OCI-LY1 (cell line): ENCODE results near the gene DNAJC6.

ENCODE experiments used
- H2AFZ ChIP-seq: fragments of 200-600 bp; sonication (generic), shearing (Covaris generic); 2 replicates; pipeline ENCODE4 v1.6.0; 2014; ENCODE audit warnings: antibody characterized with exemption, mild to moderate bottlenecking, low read length
- H3F3A ChIP-seq: fragments of 200-600 bp; sonication (generic), shearing (Covaris generic); 2 replicates; pipeline ENCODE4 v1.6.0; 2014; ENCODE audit warnings: mild to moderate bottlenecking, antibody characterized with exemption, low read length, moderate library complexity; ENCODE audit not compliant: insufficient read depth
- H3K27ac ChIP-seq: fragments of 200-600 bp; sonication (generic); 2 replicates; pipeline ENCODE4 v1.5.1; 2014; ENCODE audit warnings: low read length, mixed run types, mild to moderate bottlenecking, low read depth; ENCODE audit not compliant: poor library complexity, severe bottlenecking
- H3K27me3 ChIP-seq: fragments of 200-600 bp; sonication (generic); 2 replicates; pipeline ENCODE4 v1.6.0; 2014; ENCODE audit warnings: antibody characterized with exemption, mild to moderate bottlenecking, low read length, moderate library complexity; ENCODE audit not compliant: insufficient read depth
- H3K36me3 ChIP-seq: fragments of 200-600 bp; sonication (generic); 2 replicates; pipeline ENCODE4 v1.6.1; 2014; ENCODE audit warnings: mild to moderate bottlenecking, antibody characterized with exemption, low read length, moderate library complexity, mixed read lengths; ENCODE audit not compliant: insufficient read depth
- H3K4me1 ChIP-seq: fragments of 200-600 bp; sonication (generic); 2 replicates; pipeline ENCODE4 v1.5.1; 2014; ENCODE audit warnings: mild to moderate bottlenecking, low read length, moderate library complexity; ENCODE audit not compliant: insufficient read depth, severe bottlenecking
- H3K4me2 ChIP-seq: fragments of 200-600 bp; sonication (generic), shearing (Covaris generic); 2 replicates; pipeline ENCODE4 v1.6.1; 2014; ENCODE audit warnings: low read length
- H3K4me3 ChIP-seq: fragments of 200-600 bp; sonication (generic); 2 replicates; pipeline ENCODE4 v1.5.1; 2014; ENCODE audit warnings: low read length, low read depth, mild to moderate bottlenecking, mixed read lengths; ENCODE audit not compliant: poor library complexity, severe bottlenecking
- H3K79me2 ChIP-seq: fragments of 200-600 bp; shearing (Covaris generic); 2 replicates; pipeline ENCODE4 v1.6.1; 2016; ENCODE audit warnings: mixed run types, low read length, mixed read lengths; ENCODE audit not compliant: insufficient read depth
- H3K9ac ChIP-seq: fragments of 200-600 bp; sonication (generic), shearing (Covaris generic); 2 replicates; pipeline ENCODE4 v1.6.1; 2014; ENCODE audit warnings: mild to moderate bottlenecking, low read length, mixed read lengths
- H3K9me2 ChIP-seq: fragments of 200-600 bp; sonication (generic), shearing (Covaris generic); 2 replicates; pipeline ENCODE4 v1.6.1; 2014; ENCODE audit warnings: low read depth, mild to moderate bottlenecking, low read length, mixed read lengths
- H3K9me3 ChIP-seq: fragments of 200-600 bp; shearing (Covaris generic); 2 replicates; pipeline ENCODE4 v1.6.1; 2014; ENCODE audit warnings: low read length, mixed read lengths
- H4K20me1 ChIP-seq: fragments of 200-600 bp; sonication (generic), shearing (Covaris generic); 2 replicates; pipeline ENCODE4 v1.6.0; 2016; ENCODE audit warnings: mild to moderate bottlenecking, low read length; ENCODE audit not compliant: insufficient read depth
- EZH2 ChIP-seq: fragments of 200-600 bp; sonication (generic), shearing (Covaris generic); IDR thresholded peaks from 2 replicates; pipeline ENCODE4 v1.8.0; 2017; ENCODE audit warnings: borderline replicate concordance, mixed run types, mild to moderate bottlenecking, antibody characterized with exemption, low read length, moderate library complexity, mixed read lengths
- TF ChIP-seq, protein P1 (sequence below): fragments of 200-600 bp; sonication (generic), shearing (Covaris generic); IDR thresholded peaks from 2 replicates; pipeline ENCODE4 v1.5.1; 2017; ENCODE audit warnings: mild to moderate bottlenecking, antibody characterized with exemption, low read length, moderate library complexity, mixed read lengths

The DNAJC6 gene

DNA sequence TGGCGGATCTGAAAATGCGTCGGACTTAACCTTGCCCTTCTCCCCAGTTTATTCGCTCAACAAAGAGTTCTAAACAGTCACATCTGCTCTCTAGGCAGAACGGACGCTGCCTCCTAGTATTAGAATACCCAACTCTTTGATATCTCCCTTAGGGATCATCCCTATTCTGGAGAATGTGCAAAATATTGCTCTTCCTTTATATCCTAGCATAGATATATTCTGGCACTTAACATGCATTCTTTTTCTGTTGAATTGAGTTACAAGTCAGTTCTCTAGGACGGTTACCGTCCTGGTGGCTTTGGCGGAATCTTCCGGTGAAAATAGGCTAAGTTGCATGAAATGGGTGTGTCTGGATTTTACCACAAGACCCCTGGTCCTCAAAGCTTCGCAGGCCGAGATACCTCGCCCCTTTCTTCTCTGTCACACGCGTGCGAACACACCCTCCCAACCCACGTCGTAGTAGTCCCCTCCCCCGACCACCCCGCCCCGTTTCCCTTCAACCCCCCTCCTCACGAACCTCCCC, 501 bp upstream of the DNAJC6 start:
- Histone ChIP-seq H3K79me2 (no peaks in the 10 kb centered on the region), H3K9me2 (no peaks in the 10 kb centered on the region), H3K9ac (no peak overlapping the region), H3K9me3 (no peaks in the 10 kb centered on the region), H4K20me1 (no peaks in the 10 kb centered on the region), H2AFZ (no peak overlapping the region), H3F3A (no peaks in the 10 kb centered on the region), H3K36me3 (no peaks in the 10 kb centered on the region), H3K4me3 (no peak overlapping the region), H3K4me2 (no peak overlapping the region), H3K27ac (no peak overlapping the region), H3K4me1 (no peaks in the 10 kb centered on the region), H3K27me3 (no peaks in the 10 kb centered on the region)
- no peak for TF ChIP-seq EZH2
- TF ChIP-seq, protein P1, sequence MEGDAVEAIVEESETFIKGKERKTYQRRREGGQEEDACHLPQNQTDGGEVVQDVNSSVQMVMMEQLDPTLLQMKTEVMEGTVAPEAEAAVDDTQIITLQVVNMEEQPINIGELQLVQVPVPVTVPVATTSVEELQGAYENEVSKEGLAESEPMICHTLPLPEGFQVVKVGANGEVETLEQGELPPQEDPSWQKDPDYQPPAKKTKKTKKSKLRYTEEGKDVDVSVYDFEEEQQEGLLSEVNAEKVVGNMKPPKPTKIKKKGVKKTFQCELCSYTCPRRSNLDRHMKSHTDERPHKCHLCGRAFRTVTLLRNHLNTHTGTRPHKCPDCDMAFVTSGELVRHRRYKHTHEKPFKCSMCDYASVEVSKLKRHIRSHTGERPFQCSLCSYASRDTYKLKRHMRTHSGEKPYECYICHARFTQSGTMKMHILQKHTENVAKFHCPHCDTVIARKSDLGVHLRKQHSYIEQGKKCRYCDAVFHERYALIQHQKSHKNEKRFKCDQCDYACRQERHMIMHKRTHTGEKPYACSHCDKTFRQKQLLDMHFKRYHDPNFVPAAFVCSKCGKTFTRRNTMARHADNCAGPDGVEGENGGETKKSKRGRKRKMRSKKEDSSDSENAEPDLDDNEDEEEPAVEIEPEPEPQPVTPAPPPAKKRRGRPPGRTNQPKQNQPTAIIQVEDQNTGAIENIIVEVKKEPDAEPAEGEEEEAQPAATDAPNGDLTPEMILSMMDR = no peak

DNA sequence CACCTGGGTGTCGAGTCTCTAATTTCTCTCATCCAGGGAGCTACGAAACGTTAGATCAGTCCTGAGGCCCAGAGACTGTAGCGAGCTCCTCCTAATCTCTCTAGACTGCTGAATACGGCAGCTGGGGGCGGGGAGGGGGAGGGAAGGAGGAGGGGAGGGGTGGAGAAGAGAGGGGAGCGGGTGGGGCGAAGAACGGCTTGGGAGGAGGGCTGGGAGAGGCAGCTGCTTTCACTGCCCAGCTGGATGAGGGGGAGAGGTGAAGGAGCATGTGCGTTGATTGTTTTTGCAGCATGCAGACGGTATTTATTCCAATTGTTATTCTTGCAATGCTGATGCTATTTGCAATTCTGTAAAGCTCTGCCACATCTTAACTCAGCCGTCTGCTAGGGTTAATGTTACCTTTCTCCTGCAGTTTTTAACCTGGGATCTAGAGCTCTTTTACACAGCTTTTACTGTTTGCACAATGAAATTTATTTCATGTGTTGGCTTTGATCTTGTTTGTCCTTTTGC, 790 bp downstream of the DNAJC6 start:
- H3K27ac ChIP-seq = no peak overlapping the region
- no peak overlapping the region for H3K4me3 ChIP-seq
- no peaks in the 10 kb centered on the region for H3K36me3 ChIP-seq
- H3K9me3 ChIP-seq = no peaks in the 10 kb centered on the region
- no peaks in the 10 kb centered on the region for H3K27me3 ChIP-seq
- H3K9me2 ChIP-seq = no peaks in the 10 kb centered on the region
- H3K4me1 ChIP-seq = no peaks in the 10 kb centered on the region
- no peak for TF ChIP-seq EZH2
- TF ChIP-seq, protein P1 = no peak
- no peak overlapping the region for H3K9ac ChIP-seq
- no peaks in the 10 kb centered on the region for H4K20me1 ChIP-seq
- H2AFZ ChIP-seq = no peak overlapping the region
- no peaks in the 10 kb centered on the region for H3F3A ChIP-seq
- no peaks in the 10 kb centered on the region for H3K79me2 ChIP-seq
- no peak overlapping the region for H3K4me2 ChIP-seq

DNA sequence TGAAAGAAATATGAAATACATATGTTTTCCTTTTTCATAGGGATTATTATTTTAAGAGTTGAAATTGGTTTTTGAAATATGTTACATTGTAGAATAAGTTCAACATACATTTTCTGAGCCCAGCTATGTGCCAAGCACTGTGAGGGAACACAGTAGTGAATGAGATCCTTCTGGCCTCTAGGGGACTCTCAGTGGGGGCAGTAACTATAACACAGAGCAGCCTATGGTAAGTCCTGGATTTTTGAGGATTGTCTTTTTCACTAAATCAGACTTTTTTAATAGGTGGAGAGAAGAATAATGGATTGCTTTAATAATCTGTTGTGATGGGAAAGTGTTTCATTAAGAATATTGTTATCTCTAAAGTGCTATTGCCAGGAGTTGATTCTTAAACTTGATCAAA, 2.4 kb downstream of the DNAJC6 start:
- Histone ChIP-seq H3K4me2 (no peak overlapping the region), H3K27me3 (no peaks in the 10 kb centered on the region), H3K9me3 (no peaks in the 10 kb centered on the region), H2AFZ (no peak overlapping the region), H3K79me2 (no peaks in the 10 kb centered on the region), H3K27ac (no peak overlapping the region), H3K36me3 (no peaks in the 10 kb centered on the region), H3K9me2 (no peaks in the 10 kb centered on the region), H4K20me1 (no peaks in the 10 kb centered on the region), H3K4me3 (no peak overlapping the region), H3K9ac (no peak overlapping the region), H3K4me1 (no peaks in the 10 kb centered on the region), H3F3A (no peaks in the 10 kb centered on the region)
- TF ChIP-seq, protein P1 = no peak; the same call in 1 of the 2 replicates
- no peak for TF ChIP-seq EZH2
